HK-2 (cell line): ENCODE measurements around the gene PIGV.

Source experiments
- DNase-seq: peaks from one replicate; pipeline ENCODE4 v3.0.0-alpha.2; 2018; ENCODE audit not compliant: unreplicated experiment

PIGV gene

GRCh38 chr1:26787706-26788514 is at the start of gene PIGV:
PIGV (plus strand) TSS chr1:26787950; CDS start chr1:26790816, 2,866 bp downstream.
- peak; percentile 87 for DNase-seq

- no peak for DNase-seq
Measured at GRCh38 chr1:26739329-26739914, 48.3 kb upstream of the PIGV start.

GRCh38 chr1:26740023-26740634 is 47.6 kb upstream of the PIGV start:
- DNase-seq: no peak

GRCh38 chr1:26740952-26741351 is 46.8 kb upstream of the PIGV start:
- DNase-seq: no peak

GRCh38 chr1:26743426-26744059 is 44.2 kb upstream of the PIGV start:
- no peak for DNase-seq

- DNase-seq: peak; percentile 33
Measured at GRCh38 chr1:26744075-26744959, 43.4 kb upstream of the PIGV start.

- no peak for DNase-seq
Measured at GRCh38 chr1:26745191-26745590, 42.6 kb upstream of the PIGV start.

GRCh38 chr1:26747048-26747447 is 40.7 kb upstream of the PIGV start:
- no peak for DNase-seq

GRCh38 chr1:26748351-26748750 is 39.4 kb upstream of the PIGV start:
- DNase-seq: no peak

- no peak for DNase-seq
Measured at GRCh38 chr1:26749458-26749857, 38.3 kb upstream of the PIGV start.

GRCh38 chr1:26750428-26750827 is 37.3 kb upstream of the PIGV start:
- DNase-seq: no peak

- no peak for DNase-seq
Measured at GRCh38 chr1:26752519-26752918, 35.2 kb upstream of the PIGV start.

GRCh38 chr1:26754086-26754874 is 33.5 kb upstream of the PIGV start:
- no peak for DNase-seq

GRCh38 chr1:26758358-26758757 is 29.4 kb upstream of the PIGV start:
- DNase-seq: no peak

GRCh38 chr1:26759531-26759930 is 28.2 kb upstream of the PIGV start:
- no peak for DNase-seq

- DNase-seq: no peak
Measured at GRCh38 chr1:26761217-26761616, 26.5 kb upstream of the PIGV start.

GRCh38 chr1:26767714-26768113 is 20.0 kb upstream of the PIGV start:
- no peak for DNase-seq

- no peak for DNase-seq
Measured at GRCh38 chr1:26768755-26769154, 19.0 kb upstream of the PIGV start.

- no peak for DNase-seq
Measured at GRCh38 chr1:26771285-26771642, 16.5 kb upstream of the PIGV start.

GRCh38 chr1:26771643-26772321 is 16.0 kb upstream of the PIGV start:
- DNase-seq: peak; percentile 78
